ENCODE results near the gene RIPOR2. TPM values are rescaled to one million over a fixed set of nuclear protein-coding genes. Genes with fewer than 3 reads are reported as not detected.
A peak's percentile ranks its signal among the peaks of the same experiment; 100 is the strongest.

RIPOR2 gene
- total RNA-seq, 6 experiments from 2014 or later = 9.1 to 20.7 (median 10.2) TPM

GRCh38 chr6:24827162-24827561 lies 108.6 kb downstream of the RIPOR2 start:
- no peak for TF ChIP-seq CTCF (IDR thresholded peaks at IDR 0.05)
- no peak overlapping the region for H3K27ac Mint-ChIP-seq

DNA sequence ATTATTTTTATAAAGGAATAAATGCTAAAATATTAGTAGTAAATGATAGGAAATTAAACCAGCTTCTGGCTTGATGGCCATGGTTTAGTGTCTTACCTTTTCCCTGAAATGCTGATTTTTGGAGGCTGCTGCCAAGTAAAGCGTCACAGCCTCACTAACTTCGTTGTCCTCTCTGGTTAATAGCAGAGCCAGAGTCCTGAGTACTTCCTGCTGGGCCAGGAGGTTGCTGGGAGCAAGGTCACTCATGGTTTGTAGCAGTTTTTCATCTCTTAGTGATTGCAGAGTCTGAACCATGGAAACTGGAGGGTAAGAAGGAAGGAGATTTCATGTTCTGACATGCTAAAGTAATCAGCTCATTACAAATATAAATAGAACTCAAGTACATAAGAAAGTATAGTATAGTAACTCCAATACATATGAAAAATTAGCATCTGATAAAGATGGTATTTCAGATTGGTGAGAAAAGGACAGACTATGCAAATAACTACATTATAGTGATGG lies 110.6 kb downstream of the RIPOR2 start:
- Mint-ChIP-seq H3K36me3 (ENCODE audit: low read depth) (no peaks in the 10 kb centered on the region), H3K27me3 (ENCODE audit: insufficient read depth) (peaks cover 1% of the 10 kb centered on the region), H3K27ac (no peak overlapping the region), H3K9me3 (no peaks in the 10 kb centered on the region), H3K4me3 (no peak overlapping the region), H3K4me1 (ENCODE audit: low read depth) (peaks cover 10% of the 10 kb centered on the region; the same call in 1 of the 2 replicates)
- no peak for TF ChIP-seq CTCF (IDR thresholded peaks at IDR 0.05)
- DNase-seq = no peak

More at GRCh38 chr6:24827162-24827561, 108.6 kb downstream of the RIPOR2 start:
- peaks cover 6% of the 10 kb centered on the region; the same call in 1 of the 2 replicates for H3K27me3 Mint-ChIP-seq (ENCODE audit: insufficient read depth)
- no peak for DNase-seq
- no peaks in the 10 kb centered on the region for H3K9me3 Mint-ChIP-seq
- peaks cover 15% of the 10 kb centered on the region for H3K4me1 Mint-ChIP-seq (ENCODE audit: low read depth)
- H3K4me3 Mint-ChIP-seq = no peak overlapping the region
- H3K36me3 Mint-ChIP-seq (ENCODE audit: low read depth) = no peaks in the 10 kb centered on the region

DNA sequence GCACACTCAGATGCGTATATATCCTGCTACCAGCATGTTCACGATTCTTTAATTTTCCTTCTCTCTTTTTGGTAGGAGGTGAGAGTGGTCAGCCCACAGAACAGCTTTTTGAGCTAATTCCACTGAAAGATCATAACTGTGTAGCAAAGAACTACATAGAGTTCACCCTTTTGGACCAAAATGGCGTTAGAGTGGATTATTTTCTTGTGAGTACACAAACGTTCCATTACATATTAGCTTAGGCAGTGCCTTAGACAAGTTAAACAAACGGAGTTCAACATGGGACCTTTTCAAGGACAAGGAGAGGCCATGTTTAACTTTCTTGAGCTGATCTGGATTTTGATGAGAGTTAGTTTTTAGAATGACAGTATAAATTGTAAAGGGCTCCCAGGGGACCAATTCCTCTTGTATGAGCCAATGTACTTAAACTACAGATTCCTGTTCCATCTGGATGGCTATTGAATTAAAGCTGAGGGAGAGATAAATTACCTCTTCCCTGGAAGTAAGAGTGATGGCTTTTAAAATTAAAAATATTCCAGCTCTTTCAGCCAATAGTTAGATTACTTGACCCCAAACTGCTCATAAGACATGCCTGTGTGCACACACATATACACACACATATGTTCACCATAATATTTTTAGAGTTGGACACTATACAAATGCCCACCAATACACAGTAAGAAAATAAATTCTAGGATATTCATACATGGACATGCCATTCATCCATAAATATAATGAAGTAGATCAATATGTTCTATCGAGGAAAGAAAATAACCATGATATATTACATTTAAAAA lies 111.4 kb downstream of the RIPOR2 start:
- Mint-ChIP-seq H3K27me3 (ENCODE audit: insufficient read depth) (peaks cover 1% of the 10 kb centered on the region), H3K9me3 (no peaks in the 10 kb centered on the region), H3K4me1 (ENCODE audit: low read depth) (peaks cover 10% of the 10 kb centered on the region; the same call in 1 of the 2 replicates), H3K36me3 (ENCODE audit: low read depth) (no peaks in the 10 kb centered on the region), H3K4me3 (no peak overlapping the region), H3K27ac (no peak overlapping the region)
- no peak for TF ChIP-seq CTCF (IDR thresholded peaks at IDR 0.05)
- no peak for DNase-seq

DNA sequence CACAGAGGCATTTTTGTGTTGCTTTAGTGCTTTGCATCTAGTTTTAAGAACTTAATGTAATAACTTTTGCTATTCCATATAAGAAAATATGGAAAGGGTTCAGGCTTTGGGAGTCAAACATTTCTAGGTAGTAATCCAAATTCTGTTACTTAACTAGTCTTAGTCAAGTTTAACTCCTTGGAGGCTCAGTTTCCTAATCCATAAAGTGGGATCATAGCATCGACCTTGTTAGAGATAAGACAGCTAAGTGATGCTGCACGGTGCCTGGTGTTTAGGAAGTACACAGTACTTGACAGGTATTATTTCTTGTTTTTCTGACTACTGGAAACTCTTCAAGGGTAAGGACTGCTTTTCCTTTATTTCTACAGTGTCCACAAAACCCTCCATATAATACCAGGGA lies 112.6 kb downstream of the RIPOR2 start:
- no peak overlapping the region for H3K4me3 Mint-ChIP-seq
- H3K9me3 Mint-ChIP-seq = no peaks in the 10 kb centered on the region
- H3K27ac Mint-ChIP-seq = no peak overlapping the region
- peaks cover 1% of the 10 kb centered on the region for H3K27me3 Mint-ChIP-seq (ENCODE audit: insufficient read depth)
- peaks cover 10% of the 10 kb centered on the region; the same call in 1 of the 2 replicates for H3K4me1 Mint-ChIP-seq (ENCODE audit: low read depth)
- no peak for DNase-seq
- no peaks in the 10 kb centered on the region; the same call in 1 of the 2 replicates for H3K36me3 Mint-ChIP-seq (ENCODE audit: low read depth)
- TF ChIP-seq CTCF (IDR thresholded peaks at IDR 0.05) = no peak

- no peaks in the 10 kb centered on the region; the same call in 1 of the 2 replicates for H3K27me3 Mint-ChIP-seq (ENCODE audit: insufficient read depth)
- no peak overlapping the region for H3K4me3 Mint-ChIP-seq
- no peak for TF ChIP-seq CTCF (IDR thresholded peaks at IDR 0.05)
- no peak overlapping the region for H3K27ac Mint-ChIP-seq
- H3K36me3 Mint-ChIP-seq (ENCODE audit: low read depth) = no peaks in the 10 kb centered on the region; the same call in 1 of the 2 replicates
- peak; percentile 10 for DNase-seq
- no peaks in the 10 kb centered on the region for H3K9me3 Mint-ChIP-seq
- H3K4me1 Mint-ChIP-seq (ENCODE audit: low read depth) = peaks cover 10% of the 10 kb centered on the region; the same call in 1 of the 2 replicates
These were observed 113.1 kb downstream of the RIPOR2 start for GRCh38 chr6:24822696-24823095.
